ENCODE results near the gene SLIT3.

Gene SLIT3

GRCh38 chr5:169181814-169182213, 119.1 kb downstream of the SLIT3 start:
- in situ Hi-C loops (cut with MboI; ENCODE audit: low sequenced_read_pairs), result no loop called here

DNA sequence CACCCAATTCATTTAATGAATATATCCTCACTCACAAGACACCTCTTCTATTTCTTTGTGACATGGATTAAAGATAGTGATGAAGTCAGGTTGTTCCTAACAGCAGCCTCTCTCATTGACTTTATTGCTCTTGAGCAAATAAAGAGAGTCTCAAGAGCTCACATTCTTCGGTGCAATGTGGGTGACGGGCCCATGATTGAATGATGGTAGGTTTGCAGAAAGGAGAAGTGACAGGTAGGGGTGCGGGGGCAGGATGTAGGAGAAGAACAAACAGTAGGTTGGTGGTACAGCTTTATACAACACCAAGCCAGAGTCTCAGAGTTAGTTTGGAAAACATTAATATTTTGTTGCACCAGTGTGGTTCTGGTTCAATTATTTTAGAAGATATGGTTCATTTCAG, 122.2 kb downstream of the SLIT3 start:
- in situ Hi-C loops (cut with MboI; ENCODE audit: low sequenced_read_pairs), result no loop called here

DNA sequence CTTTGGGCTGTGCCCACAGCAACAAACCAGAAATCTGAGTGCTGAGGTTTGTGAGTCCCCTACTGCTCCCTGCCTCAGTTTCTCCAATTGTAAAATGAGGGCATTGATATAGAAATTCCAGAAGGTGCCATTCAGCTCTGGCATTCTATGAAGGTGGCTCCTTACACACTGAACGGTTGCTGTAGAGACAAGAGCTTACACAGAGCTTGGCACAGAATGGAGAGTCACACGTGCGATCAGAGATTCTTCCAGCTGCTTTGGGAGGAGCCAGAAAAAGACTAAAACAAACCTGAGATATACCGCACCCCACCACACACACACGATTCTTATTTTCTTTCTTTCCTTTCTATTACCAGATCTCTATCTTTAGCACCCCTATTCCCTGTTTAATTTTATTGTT, 122.7 kb downstream of the SLIT3 start:
- in situ Hi-C loops (cut with MboI; ENCODE audit: low sequenced_read_pairs), result no loop called here

DNA sequence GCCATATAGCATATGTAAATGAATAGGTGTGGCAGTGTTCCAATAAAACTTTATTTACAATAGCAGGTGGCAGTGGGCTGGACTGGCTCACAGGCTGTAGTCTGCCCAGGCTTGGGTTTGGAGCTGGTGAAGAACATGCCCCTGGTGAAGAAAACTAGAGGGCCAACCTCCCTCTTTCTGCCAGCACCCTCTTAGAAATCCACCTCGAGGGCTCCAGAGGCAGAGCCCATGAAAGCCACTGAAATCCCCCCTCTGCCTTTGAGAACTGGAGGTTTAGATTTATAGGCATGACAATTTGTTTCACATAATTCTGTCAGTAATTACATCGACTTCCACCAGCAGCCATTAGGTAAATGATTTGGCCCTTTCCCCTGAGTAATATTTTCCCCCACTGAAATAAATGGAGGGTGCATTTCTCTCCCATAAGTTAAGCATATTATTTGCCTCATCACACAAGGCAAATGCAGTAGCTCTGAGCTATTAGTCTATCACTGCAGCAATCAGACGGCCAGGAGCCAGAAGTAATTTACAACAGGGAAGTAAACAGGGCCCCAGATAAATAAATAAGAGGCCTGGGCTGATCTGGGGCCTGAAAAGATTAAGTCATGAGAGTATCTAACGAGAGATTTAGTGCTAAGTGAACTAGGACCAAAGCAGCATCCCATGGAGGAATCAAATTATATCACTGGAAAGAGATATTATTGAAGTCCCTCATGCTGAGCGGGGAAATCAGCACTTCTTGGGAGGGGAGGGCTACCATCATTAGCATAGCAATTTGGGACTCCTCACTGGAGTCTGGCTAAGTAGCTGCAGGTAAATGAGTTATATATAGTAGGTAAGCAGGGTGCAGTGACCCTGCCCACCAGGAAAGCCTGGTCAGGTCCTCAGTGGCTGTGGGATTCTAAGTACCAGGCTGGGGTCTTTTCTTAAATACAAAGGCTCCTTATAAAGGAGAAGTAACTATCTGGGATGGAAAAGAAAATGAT, 123.9 kb downstream of the SLIT3 start:
- in situ Hi-C loops (cut with MboI; ENCODE audit: low sequenced_read_pairs), result no loop called here

GRCh38 chr5:169175733-169176132, 125.2 kb downstream of the SLIT3 start:
- in situ Hi-C loops (cut with MboI; ENCODE audit: low sequenced_read_pairs), result no loop called here

- in situ Hi-C loops (cut with MboI; ENCODE audit: low sequenced_read_pairs), result no loop called here
Observed at GRCh38 chr5:169174923-169175322, 126.0 kb downstream of the SLIT3 start.

- in situ Hi-C loops (cut with MboI; ENCODE audit: low sequenced_read_pairs), result no loop called here
Observed at GRCh38 chr5:169173372-169173771, 127.6 kb downstream of the SLIT3 start.

DNA sequence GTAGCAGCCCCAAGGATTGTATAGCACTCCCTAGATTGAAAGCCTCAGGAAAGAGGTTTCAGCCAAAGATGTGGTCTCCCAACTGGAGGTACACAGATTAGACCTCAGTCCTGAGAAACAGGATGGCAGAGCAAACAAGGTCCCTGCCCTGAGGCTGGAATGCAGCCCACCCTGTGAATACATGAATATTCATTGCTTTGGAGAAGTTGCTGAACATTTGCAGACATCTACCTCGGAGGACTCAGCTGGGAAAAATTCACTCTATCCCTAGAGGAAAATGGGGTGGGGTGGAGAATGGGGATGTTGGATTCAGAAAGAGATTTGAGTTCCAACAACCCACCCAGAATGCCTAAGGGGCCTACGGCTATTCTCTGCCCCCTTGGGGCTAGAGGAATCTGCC, 129.4 kb downstream of the SLIT3 start:
- in situ Hi-C loops (cut with MboI; ENCODE audit: low sequenced_read_pairs), result no loop called here

GRCh38 chr5:169169783-169170182, 131.2 kb downstream of the SLIT3 start:
- in situ Hi-C loops (cut with MboI; ENCODE audit: low sequenced_read_pairs), result no loop called here

DNA sequence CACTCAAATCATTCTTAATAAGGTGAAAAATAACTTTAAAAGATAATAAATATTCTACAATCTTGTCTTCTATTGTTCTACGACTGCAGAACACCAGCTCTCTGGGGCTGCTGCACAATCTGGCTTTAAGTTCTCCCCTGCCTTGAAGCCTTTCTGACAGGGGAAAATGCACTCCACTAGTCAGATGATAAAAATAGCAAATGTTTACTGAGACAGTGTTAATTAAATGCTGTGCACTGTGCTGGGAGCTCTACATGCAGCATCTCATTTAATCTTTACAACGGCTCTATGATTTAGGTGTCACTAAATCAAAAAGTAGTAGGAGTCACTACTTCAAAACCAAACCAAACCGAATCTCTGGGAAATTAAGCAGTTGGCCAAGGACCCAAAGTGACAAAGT, 132.7 kb downstream of the SLIT3 start:
- in situ Hi-C loops (cut with MboI; ENCODE audit: low sequenced_read_pairs), result no loop called here

DNA sequence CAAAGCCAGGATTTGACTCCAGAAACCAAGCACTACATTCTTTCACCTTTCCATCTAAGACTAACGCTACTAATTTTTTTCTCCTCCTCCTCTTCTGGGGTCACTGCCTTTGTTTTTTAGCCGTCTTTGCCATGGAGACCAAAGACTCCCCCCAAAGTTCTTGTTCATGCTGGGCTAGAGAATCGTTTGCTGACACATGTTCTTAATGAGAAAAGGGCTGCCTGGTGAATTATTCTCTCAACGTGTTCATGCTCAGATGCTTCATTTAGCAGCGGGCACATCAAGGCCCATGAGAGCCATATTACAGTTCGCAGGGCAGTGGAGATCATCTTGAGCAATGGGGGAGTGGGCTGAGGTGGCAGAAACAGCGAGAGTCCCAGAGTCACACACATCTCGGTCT, 134.9 kb downstream of the SLIT3 start:
- in situ Hi-C loops (cut with MboI; ENCODE audit: low sequenced_read_pairs), result no loop called here

GRCh38 chr5:169165052-169165451, 135.9 kb downstream of the SLIT3 start:
- in situ Hi-C loops (cut with MboI; ENCODE audit: low sequenced_read_pairs), result no loop called here

- in situ Hi-C loops (cut with MboI; ENCODE audit: low sequenced_read_pairs), result no loop called here
Observed at GRCh38 chr5:169164481-169164925, 136.4 kb downstream of the SLIT3 start.

GRCh38 chr5:169162407-169162806, 138.5 kb downstream of the SLIT3 start:
- in situ Hi-C loops (cut with MboI; ENCODE audit: low sequenced_read_pairs), result no loop called here

DNA sequence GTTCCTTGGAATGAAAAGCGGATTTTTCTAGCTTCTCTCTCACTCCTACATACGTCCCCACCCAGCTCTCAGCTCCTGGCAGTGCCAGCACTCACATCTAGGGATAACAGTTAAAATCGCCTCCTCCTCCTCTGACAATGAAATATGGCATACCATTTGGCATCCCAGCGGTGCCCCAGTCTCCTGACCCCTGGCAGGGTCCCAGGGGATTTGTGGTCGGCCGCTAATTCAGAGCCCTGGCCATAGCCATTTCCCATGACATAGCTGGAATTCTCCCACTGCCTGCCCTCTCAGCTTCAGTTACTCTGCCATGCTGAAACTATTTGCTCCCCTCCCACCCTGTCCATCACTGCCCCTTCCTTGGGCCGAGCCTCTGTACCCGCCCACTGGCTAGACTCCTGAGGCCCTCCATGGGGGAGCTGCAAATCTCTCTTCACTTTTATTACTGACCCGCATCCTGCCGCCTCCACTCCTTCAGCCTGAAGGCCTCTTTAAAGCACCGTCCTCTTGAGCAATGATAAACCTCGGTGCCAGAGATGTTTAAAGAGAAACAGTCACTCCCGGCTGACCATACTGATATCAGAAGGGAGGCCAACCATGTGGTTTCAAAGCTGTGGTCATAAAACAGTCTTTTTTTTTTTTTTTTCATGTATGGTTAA, 139.8 kb downstream of the SLIT3 start:
- in situ Hi-C loops (cut with MboI; ENCODE audit: low sequenced_read_pairs), result no loop called here

DNA sequence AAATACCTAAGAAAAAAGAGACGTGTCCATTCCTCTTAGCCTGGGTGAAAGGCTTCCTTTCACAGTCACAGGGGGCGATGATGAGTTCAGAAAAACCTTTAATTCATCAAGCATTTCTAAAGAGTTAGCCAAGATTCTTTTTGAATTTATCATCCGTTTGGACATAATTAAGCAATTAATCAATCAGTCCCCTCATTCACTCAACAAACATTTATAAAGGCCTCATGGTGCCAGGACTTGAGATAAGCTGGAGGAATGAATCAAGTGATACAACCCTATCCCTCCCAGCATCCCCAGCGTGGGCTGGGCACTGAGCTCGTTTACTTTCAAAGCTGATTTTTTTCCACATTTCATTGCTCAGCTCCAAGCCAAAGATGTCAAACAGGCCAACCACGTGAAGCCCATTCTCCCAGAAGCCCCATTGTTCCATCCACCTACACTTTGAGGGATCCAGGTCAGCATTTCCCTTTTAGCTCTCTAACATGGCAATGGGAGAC, 140.5 kb downstream of the SLIT3 start:
- in situ Hi-C loops (cut with MboI; ENCODE audit: low sequenced_read_pairs), result no loop called here

GRCh38 chr5:169158764-169159163, 142.2 kb downstream of the SLIT3 start:
- in situ Hi-C loops (cut with MboI; ENCODE audit: low sequenced_read_pairs), result no loop called here

- in situ Hi-C loops (cut with MboI; ENCODE audit: low sequenced_read_pairs), result no loop called here
Observed at GRCh38 chr5:169157064-169157463, 143.9 kb downstream of the SLIT3 start.

GRCh38 chr5:169154679-169155078, 146.3 kb downstream of the SLIT3 start:
- in situ Hi-C loops (cut with MboI; ENCODE audit: low sequenced_read_pairs), result no loop called here

DNA sequence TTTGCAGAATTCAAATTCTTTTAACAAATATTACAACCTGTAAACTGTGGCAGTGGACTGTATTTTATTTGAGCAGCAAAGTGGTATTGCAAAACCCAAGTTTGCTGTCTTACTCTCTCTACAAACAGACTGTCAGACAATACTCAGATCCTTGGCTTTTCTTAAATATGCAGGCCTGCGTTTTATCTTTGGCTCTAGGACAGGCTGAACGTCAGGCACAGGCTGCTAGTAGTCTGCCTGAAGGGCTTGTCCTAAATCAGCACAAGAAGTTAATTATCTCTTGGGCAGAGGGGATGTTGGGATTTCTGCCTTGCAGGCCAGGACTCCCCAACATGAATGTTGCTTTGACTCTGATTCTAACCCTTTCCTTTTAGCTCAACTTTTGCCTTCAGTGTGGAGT, 147.5 kb downstream of the SLIT3 start:
- in situ Hi-C loops (cut with MboI; ENCODE audit: low sequenced_read_pairs), result no loop called here

GRCh38 chr5:169152946-169153345, 148.0 kb downstream of the SLIT3 start:
- in situ Hi-C loops (cut with MboI; ENCODE audit: low sequenced_read_pairs), result no loop called here

- in situ Hi-C loops (cut with MboI; ENCODE audit: low sequenced_read_pairs), result no loop called here
Observed at GRCh38 chr5:169152453-169152852, 148.5 kb downstream of the SLIT3 start.
